GM19395 (cell line): ENCODE measurements around the gene MAPKBP1.

Experiments
- ATAC-seq: cut with Tn5 transposase; IDR thresholded peaks from one replicate; pipeline ENCODE4 v1.9.1; 2021; ENCODE audit warnings: mild to moderate bottlenecking, moderate library complexity; ENCODE audit not compliant: unreplicated experiment

The MAPKBP1 gene

DNA sequence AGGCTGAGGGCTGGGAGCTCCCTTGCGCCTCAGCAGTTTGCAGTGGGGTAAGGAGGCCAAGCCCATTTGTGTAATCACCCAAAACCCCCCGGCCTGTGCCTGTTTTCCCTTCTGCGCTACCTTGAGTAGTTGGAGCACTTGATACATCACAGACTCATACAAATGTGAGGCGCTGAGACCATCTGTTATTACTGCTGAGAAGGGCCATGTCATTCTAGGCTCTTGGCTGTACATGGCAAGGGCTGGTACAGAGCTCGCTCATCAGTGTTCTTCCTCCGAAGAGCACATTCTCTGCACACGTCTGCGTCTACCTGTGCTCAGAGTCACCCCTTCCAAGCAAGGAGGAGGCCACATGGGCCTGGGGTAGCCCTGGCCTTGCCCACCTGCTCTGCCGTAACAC, 73.7 kb downstream of the MAPKBP1 start:
- ATAC-seq, result no peak

- no peak for ATAC-seq
Observed at GRCh38 chr15:41848631-41849030, 74.3 kb downstream of the MAPKBP1 start.

DNA sequence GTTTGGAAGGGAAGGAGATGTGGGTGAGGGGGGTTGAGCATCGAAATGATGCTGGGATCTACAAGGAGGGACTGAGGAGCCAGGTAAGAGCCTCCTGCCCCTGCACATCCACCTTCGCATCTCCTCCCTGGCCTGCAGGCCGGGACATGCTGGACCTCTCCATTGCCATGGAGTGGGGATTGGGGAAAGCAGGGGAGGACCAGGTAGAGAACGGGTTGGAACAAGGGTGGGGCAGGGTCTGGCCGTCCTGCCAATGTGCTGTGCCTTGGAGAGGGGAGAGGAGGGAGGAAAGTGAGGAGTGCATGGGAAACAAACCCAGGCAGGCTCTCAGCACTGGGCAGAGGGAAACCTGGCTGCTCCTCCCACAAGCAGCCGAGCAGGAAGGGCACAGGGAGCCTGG, 74.9 kb downstream of the MAPKBP1 start:
- ATAC-seq, result no peak

DNA sequence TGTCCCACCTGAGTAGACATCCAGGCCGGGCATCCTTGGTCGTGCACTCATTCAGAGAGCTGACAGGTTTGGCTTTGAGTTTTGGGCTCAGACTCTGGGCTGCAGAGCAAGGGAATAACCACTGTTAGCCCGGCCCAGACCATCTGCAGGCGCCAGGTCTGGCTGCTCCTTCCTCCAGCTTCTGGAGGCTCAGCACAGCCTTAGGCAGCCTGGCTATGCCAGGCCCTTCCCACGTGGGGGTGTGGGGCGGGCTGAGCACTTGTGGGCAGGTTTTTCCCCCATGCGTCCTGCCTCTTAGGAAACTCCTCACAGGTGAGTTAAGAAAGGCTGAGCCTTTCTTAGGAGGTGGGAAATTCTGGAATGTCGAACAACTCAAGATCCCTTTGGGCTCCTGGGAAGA, 75.6 kb downstream of the MAPKBP1 start:
- no peak for ATAC-seq

DNA sequence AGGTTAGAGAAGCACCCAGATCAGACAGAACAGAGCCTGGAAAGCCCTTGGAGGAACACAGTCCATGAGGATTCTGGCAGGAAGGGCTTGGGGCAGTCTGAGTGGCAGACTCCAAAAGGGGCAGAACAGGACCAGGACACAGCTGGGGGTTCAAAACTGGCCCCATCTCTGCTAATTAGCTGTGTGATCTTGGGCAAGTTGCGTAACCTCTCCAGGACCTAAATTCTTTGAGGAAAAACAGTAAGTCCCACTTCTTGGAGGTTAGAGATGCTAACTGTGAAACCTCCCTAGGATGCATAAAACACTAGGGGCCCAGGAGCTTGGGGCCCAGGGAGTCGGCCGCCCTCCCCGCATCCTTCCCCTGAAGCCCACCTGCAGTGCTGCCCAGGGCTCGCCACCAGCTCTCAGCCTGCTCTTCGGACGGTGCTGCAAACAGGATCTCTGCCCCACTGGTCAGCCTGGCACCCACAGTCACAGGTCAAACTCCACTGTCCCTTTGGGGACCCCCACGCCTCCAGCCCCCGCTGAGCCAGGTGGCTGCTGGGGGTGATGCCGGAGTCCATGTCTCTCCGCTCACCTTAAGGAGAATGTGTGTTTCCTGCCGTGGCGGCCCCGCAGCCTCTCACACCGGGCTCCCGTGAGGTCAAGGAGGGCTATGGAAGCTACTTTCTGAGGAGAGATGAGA, 76.3 kb downstream of the MAPKBP1 start:
- no peak for ATAC-seq

GRCh38 chr15:41851167-41851523, 76.9 kb downstream of the MAPKBP1 start:
- no peak for ATAC-seq

DNA sequence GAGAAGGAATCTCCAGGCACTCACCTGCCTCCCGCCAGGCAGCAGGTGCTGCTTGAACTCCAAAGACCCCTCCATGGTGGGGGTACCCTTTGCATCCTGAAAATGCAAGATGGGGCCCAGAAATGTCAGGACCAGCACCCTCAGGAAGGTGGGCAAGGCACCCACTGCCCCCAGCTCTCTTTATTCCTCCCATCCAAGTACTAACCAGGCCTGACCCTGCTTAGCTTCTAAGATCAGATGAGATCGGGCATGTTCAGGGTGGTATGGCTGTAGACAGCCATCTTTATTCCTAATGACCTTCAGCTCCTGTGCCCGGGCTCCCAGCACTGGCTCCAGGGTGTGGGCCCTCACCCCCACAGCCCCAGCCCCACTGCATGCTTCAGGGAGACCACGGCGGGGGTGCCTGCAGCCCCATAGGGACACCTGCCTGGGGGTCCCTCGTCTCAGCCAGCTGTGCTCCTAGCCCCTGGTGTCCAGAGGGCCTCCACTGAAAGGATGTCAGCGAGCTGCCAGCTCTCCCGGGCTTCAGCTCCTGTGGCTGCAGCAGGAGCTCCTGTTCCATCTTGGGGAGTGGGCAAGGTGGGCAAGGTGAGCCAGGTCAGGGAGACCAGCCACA, 77.6 kb downstream of the MAPKBP1 start:
- ATAC-seq, result no peak

- no peak for ATAC-seq
Observed at GRCh38 chr15:41852736-41853590, 78.7 kb downstream of the MAPKBP1 start.

GRCh38 chr15:41853831-41854230, 79.5 kb downstream of the MAPKBP1 start:
- ATAC-seq, result no peak

DNA sequence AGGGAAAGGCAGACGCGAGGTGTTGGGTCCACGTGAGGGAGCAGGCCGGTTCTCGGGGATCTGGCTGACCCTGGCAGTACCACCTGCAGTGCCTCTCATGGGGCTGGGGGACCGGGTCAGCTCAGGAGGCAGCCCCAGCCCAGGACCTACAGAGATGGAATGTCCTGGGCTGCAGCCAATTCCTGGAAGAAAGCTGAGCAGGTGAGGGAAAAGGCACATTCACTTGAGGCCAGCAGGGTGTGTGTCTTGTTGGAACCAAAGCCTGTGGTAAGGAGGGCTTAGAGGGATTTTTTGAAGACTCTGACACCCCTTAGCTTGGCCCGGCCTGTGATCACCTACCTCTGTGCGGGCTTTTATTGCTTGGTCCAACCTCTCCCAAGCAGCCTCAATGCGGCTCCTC, 80.2 kb downstream of the MAPKBP1 start:
- no peak for ATAC-seq

DNA sequence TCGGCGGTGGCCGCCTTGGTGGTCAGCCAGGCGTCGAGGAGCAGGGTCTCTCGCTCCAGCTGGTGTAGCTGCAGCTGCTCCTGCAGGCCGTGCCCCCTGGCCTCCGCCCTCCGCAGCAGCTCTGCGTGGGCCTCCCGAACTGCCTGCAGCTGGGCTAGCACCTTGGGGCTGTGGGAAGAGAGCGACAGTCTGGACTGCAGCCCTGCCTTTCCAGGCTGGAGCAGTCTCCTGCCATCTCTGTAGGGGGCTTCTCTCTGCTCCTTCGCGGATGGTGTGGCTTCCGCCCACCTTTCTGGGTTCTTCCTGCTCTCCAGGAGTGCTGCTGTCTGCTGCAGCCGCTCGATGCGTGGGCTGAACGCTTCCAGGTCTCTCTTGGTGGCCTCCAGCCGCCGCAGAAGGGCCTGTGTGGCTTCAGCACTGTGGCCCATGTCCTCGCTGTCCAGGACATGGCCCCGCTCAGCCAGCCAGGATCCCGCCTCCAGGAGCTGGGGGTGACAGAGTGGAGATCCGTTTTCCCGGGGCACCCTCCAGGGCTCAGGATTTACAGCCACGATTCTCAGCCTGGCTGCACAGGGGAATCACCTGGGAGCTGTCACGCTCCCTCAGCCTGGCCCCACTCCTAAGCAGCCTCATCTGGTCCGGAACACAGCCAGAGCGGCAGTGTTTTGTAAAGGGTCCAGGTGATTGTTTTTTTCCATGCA, 81.1 kb downstream of the MAPKBP1 start:
- no peak for ATAC-seq

GRCh38 chr15:41856262-41856661, 82.0 kb downstream of the MAPKBP1 start:
- ATAC-seq, result no peak

DNA sequence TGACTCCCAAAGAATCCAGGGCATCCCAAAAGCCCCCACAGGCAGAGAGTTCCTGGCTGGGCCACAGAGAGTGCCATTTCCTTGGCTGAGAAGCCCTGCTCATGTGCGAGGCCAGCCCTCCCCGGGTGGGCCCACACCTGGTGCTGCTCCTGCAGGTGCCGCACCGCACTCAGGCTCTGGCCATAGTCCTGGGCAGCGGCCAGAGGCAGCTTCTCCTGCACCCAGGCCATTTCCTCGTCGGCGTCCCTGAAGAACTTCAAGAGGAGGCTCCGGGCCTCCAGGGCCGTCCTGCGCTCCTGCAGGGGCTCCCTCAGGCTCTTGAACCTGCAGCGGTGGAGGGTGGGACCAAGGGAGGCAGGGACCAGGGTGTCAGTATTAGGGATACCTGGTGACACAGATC, 82.4 kb downstream of the MAPKBP1 start:
- no peak for ATAC-seq

DNA sequence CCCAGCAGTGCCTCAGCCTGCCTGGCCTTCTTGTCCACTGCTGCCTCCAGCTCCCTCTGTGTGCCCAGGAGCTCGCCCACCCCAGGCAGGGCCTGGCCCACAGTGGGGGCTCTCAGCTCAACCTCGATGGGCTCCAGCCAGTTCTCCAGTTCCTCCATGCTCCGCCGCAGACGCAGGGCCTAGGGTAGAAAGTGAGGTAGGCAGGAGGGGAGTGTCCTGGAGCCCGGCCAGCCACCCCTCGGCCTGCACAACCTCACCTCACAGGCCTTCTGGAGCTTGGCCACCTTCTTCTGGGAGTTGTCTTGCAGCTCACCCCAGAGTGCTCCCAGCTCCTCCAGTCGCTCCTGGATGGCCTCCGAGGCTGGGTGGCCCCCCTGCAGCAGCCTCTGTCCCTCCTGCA, 83.0 kb downstream of the MAPKBP1 start:
- no peak for ATAC-seq

DNA sequence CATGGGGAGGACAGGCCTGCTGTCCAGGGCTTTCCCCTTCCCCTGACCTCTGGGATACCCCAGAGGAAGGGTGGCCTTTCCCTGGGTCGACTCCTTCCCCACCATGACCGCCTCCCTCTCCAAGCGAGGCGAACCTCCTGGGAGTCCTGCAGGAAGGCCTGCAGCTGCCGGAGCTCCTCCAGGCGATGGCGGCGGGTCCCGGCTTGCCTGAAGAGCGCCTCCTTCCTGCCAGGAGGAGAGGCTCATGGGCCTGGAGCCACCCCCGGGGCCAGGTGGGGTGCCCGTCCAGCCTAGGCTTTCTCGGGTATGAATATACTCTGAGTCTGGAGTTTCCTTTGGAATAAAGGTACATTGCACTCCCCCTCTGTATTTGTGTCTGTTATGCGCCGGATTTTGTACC, 84.5 kb downstream of the MAPKBP1 start:
- ATAC-seq, result no peak

DNA sequence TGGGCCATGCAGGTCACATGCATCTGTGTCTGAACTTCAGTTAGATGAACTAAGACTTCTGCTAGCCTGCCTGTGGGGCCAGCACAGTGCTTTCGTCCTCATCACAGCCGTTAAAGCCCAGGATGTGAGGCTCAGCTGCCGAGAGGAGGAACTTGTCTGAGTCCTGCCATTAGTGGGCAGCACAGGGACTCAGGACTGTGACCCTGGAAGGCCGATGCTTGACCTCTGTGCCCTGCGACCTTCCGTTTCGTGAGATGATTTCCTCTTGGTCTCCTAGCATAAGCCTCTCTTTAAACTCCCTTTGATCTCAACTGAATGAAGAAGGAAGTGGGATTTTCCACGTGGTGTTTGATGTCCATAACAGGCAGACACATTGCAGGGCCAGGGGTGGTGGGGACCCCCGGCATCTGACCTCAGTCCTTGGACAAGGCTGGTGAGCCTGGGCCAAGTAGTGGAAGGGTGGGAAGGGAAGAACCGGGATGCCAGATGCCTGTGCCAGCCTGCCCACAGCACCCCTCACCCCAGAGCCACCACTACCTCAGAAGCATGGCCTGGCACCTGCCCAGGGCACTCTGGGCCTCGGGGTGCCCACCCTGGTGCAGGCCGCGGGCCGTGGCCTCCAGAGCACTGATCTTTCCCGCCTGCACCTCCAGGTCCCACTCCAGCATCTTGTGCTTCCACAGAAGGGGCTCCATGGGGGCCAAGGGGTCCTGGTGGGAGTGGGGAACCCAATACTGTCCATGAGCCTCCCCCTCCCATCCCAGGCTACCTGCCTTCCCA, 86.0 kb downstream of the MAPKBP1 start:
- ATAC-seq, result no peak

DNA sequence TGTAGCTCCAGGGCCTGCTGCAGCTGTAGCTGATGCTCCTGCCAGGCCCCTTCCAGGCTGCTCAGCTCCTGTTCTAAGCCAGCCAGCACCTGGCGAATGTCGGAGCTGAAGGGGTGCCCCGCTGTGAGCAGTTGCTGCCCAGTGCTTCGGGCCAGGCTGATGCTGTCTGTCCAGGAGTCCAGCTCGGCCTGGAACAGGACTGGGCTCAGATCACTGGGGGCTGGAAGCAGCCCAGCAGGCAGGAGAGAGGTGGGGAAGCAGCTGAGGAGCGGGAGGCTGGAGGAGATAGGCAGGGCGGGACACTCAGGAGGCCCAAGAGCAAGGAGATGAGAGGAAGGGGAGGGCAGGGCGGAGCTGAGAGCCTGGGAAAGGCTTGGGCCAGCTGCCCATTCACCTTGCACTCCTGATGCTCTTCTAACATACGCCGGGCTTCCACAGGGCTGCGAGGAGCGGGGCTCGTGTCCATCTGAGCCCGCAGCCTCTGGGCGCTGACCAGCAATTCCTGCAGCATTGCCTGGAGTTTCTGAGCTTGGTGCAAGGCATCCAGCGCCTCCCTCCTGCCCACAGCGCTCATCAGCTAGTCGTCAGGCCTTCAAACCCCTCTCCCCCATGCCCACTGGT, 87.6 kb downstream of the MAPKBP1 start:
- no peak for ATAC-seq

DNA sequence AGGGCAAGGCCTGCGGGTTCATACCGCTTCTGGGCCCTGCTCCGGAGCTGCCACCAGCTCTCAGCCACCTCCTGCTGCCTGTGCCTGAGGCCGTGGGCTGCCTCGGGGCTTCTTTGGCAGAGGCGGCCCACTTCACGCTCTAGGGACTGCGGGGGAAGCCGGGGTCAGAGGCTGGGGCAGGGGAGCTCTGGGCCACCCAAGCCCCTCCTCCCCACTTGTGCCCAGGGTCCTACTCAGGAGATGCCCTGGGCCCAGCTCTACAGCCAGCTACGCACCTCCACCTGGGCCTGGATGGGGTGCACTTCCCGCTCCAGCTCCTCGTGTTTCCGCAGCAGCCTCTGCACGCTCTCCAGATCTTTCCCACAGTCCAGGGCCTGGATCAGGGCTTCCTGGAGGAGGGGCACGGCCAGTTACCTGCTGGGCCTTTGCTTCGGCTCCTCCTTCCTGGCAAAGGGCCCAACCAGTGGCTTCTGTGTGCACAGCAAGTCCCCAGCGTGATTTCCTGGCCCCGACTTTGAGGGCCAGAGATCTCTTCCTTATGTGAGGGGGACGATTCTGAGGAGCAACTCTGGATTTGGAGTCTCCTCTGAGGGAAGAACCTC, 88.3 kb downstream of the MAPKBP1 start:
- ATAC-seq, result no peak

DNA sequence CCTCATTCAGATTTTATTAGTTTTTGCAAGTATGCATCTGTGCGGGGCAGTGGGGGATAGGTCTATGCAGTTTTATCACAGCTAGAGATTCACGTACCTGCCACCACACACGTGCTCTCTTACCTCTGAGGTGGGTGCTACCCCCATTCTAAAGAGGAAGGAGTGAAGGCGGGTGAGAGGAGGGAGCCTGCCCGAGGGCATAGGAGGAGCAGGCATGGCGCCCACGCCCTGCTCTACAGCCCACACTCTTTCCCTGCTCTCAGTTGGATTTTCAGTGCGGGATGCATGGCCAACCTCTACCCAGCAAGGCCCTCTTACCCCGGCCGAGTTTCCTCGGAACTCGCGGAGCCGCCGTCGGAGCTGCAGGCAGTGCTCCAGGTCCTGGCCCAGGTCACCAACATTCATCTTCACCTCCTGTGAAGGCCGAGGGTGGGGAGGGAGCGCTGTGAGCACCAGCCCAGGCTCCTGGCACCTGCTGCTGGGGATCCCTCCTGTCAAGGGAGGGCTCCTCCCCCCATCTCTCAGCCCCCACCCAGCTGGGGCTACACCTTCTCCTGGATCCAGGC, 91.3 kb downstream of the MAPKBP1 start:
- no peak for ATAC-seq
